Suppressor macrophage (primary cell): ENCODE data around the gene OBSCN.

Source experiments
- DNase-seq, 4 experiments: peaks; one replicate each; pipeline ENCODE4 v3.0.0-alpha.2; 2020 to 2022

The OBSCN gene

DNA sequence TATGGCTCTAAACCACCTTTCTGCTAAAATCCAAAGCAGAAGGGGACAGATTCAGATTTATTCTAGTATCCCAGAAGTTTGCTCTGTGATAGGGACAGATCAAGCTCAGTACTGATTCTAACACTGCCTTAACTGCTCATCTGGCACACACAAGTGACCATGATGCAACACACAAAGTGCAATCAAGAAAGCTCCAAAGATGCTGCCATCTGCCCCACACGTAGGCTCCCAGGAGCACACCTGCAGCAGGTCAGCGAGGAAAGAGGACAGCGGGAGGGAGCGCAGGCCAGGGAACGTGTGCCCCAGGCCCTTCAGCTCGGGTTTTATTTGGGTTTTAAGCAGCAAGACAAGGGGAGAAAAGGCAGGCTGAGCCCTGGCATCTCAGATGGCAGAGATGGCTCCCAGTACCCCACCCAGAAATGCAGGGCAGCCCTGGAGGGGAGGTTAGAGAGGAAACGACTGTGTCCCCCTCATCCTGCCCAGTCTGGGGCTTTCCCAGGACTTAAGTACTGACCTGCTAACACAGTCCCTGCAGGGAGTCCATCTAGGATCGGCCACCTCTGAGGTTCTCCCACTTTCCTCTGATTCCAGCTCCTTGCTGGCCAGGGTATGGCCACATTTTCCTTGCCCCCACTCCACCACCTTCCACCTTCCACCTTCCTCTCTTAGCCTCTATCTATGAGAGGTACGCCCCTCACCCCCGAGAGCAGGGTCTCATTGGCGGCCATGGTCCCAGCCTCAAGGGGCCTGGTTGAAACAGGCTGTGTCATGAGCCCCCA is 197.5 kb downstream of the OBSCN start:
- DNase-seq, result no peak

DNA sequence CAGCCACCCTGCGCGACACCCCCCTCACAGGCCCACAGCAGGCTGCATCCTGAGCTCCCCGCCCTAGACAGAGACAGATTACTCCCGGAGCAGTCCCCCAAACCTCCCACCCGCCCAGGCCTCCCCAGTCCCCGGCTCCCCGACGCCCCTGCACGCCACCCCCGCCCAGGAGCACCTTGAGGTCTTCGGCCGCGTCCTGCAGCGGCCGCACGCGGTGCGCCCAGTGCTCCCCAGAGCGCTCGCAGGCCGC is 198.1 kb downstream of the OBSCN start:
- no peak for DNase-seq

DNA sequence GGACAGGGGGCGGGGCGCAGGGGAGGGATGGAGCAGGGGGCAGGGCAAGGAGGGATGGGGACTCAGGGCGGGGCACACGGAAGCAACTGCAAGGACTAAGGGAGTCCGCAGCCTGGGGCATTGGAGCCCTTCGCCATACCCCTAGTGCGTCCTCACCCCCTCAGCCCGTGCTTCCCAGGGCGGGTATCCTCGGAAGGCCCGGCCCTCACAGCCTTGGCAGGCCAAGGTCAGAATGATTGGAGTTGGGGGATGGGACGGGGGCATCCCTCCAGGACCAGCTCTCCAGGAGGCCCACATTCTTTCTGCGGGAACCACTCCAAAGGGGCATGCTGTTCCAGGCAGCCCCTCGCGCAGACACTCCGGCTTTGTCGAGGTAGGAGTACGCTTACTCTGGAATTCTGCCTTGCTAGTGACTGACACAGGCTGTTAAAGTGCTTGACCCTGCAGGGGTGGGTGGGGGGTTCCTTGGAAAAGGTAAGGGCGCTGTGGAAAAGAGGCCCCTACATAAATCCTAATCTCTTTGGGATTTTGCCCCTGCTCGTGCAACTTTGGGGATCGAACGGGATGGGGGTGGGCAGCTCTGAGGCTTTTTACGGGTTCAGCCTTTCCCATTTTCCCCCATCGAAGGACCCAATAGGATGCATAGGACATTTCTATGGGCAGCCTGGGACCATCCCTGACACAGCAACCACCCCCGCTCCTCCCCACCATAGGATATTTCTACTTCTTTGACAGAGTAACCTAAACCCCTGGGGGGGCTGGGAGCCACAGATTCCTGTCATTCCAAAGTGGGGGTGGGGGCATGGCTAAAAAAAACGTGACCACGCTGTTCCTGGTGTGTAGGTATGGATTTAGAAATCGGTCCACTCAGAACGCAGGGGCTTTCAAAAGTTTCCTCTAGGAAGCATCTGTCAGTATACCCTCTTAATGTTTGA is 199.5 kb downstream of the OBSCN start:
- no peak for DNase-seq

DNA sequence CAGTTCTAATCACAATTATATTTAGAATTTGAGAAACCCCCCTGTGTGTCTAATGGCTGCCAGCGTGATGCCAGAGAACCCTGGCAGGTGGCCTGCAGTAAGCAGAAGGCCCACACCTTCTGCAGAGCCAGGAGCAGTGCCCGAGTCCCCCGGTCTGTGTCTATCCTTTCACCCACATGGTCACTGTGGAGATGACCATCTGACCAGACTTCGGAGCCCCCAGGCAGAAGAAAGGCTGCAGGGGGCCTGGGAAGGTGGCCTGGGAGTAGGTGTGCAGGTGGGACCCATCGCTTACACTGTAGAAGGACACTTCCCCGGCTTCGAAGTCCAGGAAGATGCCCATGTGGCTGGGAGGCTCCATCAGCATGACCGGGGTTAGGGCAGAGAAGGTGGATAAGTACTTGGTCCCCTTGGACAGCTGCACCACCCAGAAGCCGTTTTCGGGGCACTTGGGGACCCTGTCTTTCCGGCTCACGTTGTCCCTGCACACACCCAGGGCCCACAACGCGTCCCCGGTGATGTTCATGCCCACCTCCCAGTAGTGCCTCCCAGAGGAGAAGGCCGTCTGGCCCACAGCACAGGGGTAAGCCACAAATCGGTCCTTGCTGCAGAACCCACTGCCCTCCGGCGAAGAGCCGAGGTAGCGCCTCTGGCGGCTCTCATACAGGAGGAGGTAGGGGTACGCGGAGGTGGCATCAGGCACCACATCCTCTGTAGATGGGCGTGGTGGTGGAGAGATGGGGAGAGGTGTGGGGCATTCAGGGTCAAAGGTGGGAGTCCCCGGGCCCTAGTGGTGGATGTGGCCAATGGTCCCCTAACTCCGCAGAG is 200.4 kb downstream of the OBSCN start:
- DNase-seq, result no peak

DNA sequence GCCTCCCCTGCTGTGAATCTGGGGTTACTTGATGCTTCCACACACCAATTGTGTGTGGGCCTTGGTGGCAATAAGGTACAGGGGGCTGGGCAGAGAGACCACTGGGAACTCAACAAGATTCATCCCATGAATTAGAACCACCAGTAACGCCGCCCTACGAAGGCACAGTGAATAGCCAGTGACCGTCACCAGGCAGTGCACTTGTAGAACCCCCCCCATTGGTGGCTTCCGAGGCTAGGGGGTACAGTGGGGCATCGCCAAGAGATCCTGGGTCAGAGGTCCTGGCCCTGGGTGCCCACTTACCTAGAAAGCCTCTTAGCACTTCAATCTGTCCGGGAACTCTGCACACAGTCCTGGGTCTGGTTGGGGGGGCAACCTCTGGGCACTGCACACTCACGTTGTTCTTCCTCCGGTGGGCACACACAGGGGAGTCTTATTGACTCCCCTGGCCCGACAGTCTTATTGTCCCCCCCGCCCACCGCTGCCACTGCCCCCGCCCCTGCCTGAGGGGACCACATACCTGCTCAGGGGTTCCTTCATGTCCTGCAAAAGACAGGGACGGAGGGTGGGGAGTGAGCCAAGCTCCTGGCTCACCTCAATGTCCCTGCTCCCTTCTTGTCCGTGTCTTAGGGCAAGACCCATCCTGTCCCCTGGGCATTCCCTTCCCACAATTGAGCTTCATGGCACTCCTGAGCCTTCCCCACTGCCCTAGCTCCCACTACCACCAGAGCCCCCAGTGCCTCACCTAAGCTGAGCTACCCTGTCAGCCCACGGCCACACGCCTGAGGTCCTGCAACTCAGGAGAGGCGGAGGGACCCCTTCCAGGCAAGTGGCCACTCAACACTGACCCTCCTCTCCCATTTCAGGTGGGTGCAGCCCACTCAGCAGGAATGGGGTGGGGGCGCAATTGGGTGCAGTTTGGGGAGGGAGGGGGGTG is 201.3 kb downstream of the OBSCN start:
- DNase-seq, result no peak

DNA sequence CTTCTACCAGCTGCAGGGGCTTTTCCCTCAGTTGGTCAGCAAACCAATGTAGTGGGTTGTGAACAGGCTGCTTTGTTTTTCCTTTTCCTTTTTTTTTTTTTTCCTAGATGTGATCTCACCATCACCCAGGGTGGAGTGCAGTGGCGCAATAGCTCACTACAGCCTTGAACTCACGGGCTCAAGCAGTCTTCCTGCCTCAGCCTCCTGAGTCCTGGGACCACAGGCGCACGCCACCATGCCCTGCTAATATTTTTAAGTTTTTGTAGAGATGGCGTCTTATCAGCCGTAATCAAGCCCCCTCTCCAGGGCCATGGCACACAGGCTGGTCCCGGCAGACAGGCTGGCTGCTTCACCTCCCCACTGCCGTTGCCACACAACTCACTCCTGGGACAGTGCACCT is 202.2 kb downstream of the OBSCN start:
- peak in 3 of 4 experiments; percentile 22 to 56 (median 38) for DNase-seq

DNA sequence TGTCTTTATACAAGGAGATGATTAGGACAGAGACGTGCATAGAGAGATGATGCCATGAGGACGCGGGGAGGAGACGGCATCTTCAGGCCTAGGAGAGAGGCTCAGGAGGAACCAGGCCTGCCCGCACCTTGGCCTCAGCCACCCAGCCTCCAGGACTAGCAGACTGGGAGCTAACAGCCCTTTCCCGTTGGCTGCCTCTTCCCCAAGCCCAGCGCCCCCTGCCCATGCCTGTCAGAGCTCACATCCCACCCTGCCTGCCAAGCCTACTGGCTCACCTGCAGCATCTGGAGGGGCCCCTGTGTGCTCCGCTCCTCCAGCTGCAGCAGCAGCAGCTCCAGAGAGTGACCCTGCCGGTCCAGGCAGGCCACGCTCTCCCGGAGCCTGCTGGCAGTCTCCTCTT is 202.8 kb downstream of the OBSCN start:
- DNase-seq, result no peak

DNA sequence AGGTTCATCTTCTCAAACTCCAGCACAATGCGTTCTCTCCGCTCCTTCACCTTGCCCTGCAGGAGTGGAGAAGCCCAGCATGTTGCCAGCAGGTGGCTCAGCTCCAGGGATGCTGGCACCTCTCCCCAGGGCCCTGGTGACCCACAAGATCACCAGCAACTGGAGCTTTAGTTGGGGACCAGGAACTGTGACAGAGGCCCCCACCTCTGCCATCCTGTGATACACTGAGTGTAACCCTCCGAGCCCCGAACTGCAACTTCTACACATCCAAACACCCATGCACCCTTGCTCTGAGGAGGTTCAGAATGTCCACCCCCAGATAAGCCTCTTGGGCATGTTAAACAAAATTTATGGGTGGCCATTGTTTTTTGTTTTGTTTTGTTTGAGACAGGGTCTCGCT is 203.3 kb downstream of the OBSCN start:
- DNase-seq, result no peak

DNA sequence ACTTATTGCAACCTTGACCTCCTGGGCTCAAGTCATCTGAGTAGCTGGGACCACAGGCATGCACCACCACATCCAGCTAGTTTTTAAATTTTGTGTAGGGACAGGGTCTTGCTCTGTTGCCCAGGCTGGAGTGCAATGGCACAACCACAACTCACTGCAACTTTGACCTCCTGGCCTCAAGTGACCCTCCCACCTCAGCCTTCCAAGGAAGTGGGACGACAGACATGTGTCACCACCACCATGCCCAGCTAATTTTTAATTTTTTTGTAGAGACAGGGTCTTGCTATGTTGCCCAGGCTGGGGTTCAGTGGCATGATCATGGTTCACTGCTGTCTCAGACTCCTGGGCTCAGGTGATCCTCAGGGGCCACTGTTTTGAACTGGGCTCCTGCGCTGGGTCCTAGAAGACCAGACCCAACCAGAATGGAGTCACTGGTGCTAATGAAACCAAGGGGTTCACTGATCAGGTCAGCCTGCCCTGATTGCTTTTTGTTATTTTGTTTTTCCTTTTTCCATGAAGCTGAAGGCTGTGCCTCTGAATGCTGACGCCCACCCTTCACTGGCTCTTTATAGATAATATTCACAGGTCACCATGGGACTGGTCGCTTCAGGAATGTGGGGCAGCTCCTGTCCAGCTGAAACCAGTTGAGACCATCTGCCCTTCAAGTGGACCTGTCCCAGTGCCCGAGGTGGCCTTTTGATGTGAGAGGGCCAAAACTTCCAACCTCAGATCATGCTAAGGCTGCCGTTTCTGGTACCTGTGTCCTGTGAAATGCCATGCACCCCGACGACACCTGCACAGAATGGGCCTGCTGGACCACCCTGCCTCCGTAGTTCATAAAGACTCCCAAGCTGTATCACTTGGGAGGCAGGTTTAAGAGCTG is 203.9 kb downstream of the OBSCN start:
- DNase-seq, result no peak

DNA sequence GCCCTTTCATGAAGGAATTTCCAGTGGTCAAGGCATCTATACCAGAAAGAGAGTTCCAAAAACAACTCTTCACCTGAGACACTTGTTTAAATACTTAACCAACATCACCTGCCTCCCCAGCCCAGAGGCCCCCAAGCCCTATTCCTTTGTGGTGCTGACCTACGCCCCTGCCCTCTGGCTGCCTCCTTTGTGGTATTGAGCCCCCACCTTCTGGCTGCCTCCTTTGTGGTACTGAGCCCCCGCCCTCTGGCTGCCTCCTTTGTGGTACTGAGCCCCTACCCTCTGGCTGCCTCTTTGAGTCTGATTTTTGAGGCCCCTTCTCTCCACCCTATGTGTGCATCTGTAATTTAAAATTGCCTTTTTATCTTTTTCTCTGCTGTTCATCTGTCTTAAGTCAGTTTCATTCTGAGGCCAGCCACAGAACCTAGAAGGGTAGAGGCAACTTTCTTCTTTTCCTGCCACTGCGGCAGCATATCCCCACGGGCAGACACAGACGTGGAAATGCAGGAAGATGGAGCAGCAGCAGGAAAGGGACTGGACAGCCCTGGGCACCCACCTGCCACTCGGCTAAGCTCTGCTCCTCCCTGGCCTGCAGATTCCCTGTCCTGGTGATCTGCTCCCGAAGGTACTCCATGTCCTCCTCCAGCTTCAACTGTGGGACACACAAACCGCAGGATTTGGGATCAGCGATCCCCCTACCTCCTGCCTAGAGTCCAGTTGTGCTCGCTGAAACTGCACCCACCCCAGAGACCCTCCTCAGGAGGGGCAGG is 205.6 kb downstream of the OBSCN start:
- no peak for DNase-seq

DNA sequence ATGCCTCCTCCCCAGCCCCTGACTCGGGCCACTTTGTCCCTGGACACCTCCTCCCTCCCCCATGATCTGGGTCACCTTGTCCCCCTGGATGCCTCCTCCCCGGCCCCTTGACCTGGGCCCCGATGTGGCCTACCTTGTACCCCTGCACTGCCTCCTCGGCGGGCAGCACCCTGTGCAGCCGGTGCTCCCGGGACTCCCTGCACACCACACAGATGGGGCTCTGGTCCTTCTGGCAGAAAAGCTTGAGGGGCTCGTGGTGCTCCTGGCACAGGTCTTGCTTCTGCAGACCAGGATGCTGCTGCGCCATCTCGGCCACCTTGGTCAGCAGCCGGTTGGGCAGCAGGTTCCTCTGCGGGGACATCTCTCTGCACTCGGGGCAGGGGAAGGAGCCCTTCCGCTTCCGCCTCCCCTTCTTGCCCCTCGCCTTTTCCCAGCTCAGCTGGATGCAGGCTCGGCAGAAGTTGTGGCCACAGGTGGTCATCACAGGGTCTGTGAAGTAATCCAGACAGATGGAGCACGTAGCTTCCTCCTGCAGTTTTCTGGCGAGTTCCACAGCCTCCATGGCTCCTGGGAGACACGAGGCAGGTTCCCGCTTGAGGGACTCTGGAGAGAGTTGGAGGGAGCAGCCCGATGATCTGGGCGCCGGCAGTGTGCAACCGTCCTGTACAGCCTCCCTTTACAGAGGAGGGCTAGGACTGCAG is 206.8 kb downstream of the OBSCN start:
- DNase-seq, result no peak

DNA sequence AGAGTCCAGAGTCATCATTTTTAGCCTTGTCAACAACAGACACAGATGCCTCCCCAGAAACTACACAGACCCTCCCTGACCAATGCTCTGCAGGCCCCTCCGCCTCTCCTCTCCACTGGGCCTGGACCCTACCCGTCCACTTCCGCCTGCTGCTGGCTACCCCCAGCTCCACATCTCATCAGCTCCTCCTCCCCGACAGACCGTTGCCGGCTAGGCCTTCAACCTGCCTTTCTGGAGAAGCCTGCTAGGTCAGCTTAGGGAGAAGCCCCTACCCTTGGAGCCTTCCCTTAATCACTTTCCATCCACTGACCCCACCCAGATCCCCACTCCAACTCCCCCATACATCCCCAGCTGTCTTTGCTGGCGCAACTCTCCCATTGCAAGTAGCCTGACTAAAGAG is 207.4 kb downstream of the OBSCN start:
- DNase-seq, result no peak

DNA sequence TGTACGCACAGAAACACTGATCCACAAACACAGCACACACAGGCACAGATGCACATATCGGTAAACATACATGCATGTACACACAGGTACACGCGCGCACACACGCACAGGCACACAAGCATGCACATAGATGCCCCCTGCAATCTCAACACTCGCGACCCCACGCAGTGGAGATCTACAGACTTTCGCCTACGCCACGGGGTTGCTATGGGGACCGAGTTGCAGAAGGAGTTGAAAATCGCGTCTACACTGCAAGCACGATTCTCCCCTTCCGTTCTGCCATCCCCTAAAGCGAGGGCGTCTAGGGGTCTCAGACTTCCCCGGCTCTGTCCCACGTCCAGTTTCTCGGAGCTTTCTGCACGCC is 208.0 kb downstream of the OBSCN start:
- DNase-seq, result peak in 1 of 4 experiments; percentile 15

DNA sequence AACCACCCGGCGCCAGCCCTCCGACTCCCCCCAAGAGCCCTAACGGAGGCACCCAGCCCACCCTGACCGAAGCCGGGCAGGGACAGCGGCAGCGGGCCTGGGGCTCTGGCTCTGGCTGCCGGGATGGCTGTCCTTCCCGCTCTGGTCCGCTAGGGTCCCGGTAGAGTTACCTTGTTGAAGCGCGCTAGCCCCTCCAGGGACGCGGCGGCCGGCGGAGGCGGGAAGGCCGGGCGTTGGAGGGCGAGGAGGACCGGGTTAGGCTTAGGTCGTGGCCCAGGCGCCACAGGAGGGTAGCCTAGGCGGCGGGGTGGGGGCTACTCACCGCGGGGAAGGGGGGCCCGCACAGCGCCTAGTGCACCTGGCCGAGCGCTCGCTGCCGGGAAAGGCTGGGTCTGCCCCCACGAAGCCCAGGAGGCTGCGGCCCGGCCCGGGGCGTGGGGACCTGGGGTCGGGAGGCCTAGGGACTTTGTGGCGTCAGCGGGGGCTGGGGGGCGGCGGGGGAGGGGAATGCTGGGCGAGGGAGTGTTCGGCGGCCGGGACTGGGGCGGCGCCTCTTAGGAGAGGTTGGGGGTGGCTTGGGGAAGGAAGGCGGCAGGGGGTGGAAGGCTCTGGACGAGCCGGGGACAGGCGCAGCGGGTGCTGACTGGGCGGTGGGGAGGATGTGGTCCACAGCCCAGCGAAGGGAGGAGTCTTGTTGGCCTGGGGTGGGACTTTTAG is 208.5 kb downstream of the OBSCN start, which contains the start of gene TRIM17:
TRIM17 (minus strand) TSS at position 645 of the 717 bp plus-strand sequence. CDS start 1,789 bp downstream, outside the sequence.
- DNase-seq, result peak in 2 of 4 experiments; percentile 24 to 35

DNA sequence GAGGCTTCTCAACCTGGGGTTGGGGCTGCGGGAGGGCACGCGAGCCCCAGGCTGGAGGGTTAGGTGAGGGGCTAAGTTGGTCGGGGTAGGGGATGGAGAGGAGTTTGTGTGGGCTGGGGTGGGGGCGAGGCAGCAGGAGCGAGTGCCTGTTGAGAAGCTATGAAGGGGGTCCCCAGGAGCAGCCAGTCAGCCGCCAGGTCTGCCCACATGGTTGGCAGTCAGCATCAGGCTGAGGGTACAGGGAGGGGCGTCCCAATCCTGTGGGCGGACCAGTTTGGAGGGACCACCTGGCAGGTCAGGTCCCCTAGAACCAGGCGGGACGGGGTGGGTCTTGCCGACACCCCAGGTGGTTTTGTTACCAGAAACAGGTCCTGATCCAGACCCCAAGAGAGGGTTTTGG is 209.2 kb downstream of the OBSCN start:
- DNase-seq, result no peak

DNA sequence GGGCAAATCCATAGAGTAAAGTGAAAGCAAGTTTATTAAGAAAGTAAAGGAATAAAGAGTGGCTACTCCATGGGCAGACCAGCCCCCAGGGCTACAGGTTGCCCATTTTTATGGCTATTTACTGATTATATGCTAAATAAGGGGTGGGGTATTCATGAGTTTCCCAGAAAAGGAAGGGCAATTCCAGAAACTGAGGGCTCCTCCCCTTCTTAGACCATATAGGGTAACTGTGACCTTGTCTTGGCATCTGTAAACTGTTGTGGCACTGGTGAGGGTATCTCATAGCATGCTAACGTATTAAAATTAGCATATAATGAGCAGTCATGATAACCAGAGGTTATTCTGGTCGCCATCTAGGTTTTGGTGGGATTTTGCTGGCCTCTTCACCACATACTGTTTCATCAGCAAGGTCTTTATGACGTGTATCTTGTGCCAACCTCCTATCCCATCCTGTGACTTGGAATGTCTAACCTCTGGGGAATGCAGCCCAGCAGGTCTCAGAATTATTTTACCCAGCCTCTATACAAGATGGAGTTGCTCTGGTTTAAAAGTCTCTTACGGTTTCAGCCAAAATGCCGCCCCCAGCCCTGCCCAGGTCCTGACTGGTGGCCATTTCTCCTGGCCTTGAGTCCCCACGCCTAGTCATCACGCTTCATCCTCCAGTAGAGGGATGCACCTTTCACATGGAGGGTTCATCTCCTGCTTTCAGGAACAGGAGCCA is 209.8 kb downstream of the OBSCN start:
- DNase-seq, result no peak

DNA sequence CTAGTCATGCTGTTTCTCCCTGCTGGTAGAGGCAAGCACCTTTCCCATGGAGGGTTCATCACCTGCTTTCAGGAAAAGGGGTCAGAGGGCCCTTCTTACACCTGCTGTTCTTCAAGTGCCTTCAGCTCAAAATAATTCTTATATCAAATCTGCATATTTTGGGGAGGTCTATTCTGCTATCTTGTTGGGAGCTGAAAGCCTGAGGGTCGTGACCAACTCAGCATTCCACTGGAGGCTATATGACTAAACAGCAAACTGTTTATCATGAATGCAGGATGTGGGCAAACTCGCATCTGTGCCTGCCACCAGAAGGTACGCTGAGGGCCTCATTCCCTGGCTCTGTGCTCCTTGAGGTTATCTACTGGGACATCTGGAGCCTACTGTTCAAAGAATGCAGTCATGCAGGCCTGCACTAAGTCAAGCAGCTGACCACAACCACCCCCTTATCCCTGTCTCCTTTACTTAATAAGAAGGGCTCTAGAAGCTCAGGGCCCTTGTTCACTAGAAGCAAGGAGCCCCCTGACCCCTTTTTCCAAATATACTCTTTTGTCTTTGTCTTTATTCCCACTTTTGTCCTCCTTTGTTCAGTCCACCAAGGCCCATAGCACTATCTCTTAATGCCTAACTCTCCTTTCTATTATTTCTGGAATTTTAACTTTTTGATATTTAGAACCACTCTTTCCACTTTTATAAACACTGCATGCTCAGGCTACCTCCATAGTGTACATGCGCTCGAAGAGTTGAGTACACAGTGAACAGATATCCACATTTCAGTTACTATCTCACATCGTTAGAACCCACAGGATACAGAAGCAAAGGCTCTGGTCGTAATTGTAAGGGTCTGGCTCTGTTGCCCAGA is 213.4 kb downstream of the OBSCN start:
- no peak for DNase-seq
